Fibroblast of gingiva (primary cell): ENCODE results near the gene ZNF391.
"Not testable (repeated sequence)": the region's sequence is repeated elsewhere in the genome, so short reads cannot be mapped to it uniquely, and the experiment has no call there.

Experiments used
- DNase-seq: peaks from one replicate; pipeline ENCODE4 v3.0.0-alpha.2; 2011; ENCODE audit warnings: low read depth

The ZNF391 gene

GRCh38 chr6:27388293-27389197, at the start of gene ZNF391:
Gene ZNF391, plus strand, starts transcription at chr6:27388759. Its CDS starts 11,612 bp downstream, at chr6:27400371.
- DNase-seq, result peak; percentile 85

- DNase-seq, result no peak
Measured at GRCh38 chr6:27352850-27353249, 35.7 kb upstream of the ZNF391 start.

- no peak for DNase-seq
Measured at GRCh38 chr6:27358786-27359185, 29.8 kb upstream of the ZNF391 start.

GRCh38 chr6:27359231-27359630, 29.3 kb upstream of the ZNF391 start:
- DNase-seq, result no peak

- DNase-seq, result no peak
Measured at GRCh38 chr6:27368202-27368601, 20.4 kb upstream of the ZNF391 start.

- no peak for DNase-seq
Measured at GRCh38 chr6:27370391-27370790, 18.2 kb upstream of the ZNF391 start.

- peak; percentile 49 for DNase-seq
Measured at GRCh38 chr6:27374824-27375612, 13.5 kb upstream of the ZNF391 start.

GRCh38 chr6:27375613-27376079, 12.9 kb upstream of the ZNF391 start:
- DNase-seq, result no peak

- not testable (repeated sequence) for DNase-seq
Measured at GRCh38 chr6:27378406-27378805, 10.2 kb upstream of the ZNF391 start.

GRCh38 chr6:27381001-27381400, 7.6 kb upstream of the ZNF391 start:
- DNase-seq, result not testable (repeated sequence)

- no peak for DNase-seq
Measured at GRCh38 chr6:27383011-27383410, 5.5 kb upstream of the ZNF391 start.

- no peak for DNase-seq
Measured at GRCh38 chr6:27383481-27383880, 5.1 kb upstream of the ZNF391 start.

- no peak for DNase-seq
Measured at GRCh38 chr6:27392623-27393022, 4.1 kb downstream of the ZNF391 start.

- DNase-seq, result no peak
Measured at GRCh38 chr6:27394073-27394472, 5.5 kb downstream of the ZNF391 start.

- DNase-seq, result no peak
Measured at GRCh38 chr6:27400877-27401642, 12.5 kb downstream of the ZNF391 start.

- no peak for DNase-seq
Measured at GRCh38 chr6:27406085-27406484, 17.5 kb downstream of the ZNF391 start.

GRCh38 chr6:27407153-27407814, 18.7 kb downstream of the ZNF391 start:
- no peak for DNase-seq

GRCh38 chr6:27414300-27414699, 25.7 kb downstream of the ZNF391 start:
- no peak for DNase-seq

- no peak for DNase-seq
Measured at GRCh38 chr6:27414996-27415395, 26.4 kb downstream of the ZNF391 start.

GRCh38 chr6:27415898-27416297, 27.3 kb downstream of the ZNF391 start:
- no peak for DNase-seq

GRCh38 chr6:27419363-27419762, 30.8 kb downstream of the ZNF391 start:
- DNase-seq, result no peak
